GM21526 (cell line): ENCODE results near the gene OR2S2.
"Not testable (repeated sequence)": the region's sequence is repeated elsewhere in the genome, so short reads cannot be mapped to it uniquely, and the experiment has no call there.

Experiments
- ATAC-seq: cut with Tn5 transposase; IDR thresholded peaks from one replicate; pipeline ENCODE4 v1.9.1; 2021; ENCODE audit warnings: moderate library complexity; ENCODE audit not compliant: unreplicated experiment, low FRiP score

Gene OR2S2

GRCh38 chr9:35935261-35935660 lies 22.7 kb downstream of the OR2S2 start:
- ATAC-seq, result no peak

- ATAC-seq, result not testable (repeated sequence)
Observed at GRCh38 chr9:35934069-35934468, 23.9 kb downstream of the OR2S2 start.

- ATAC-seq, result no peak
Observed at GRCh38 chr9:35933550-35934067, 24.3 kb downstream of the OR2S2 start.

- ATAC-seq, result no peak
Observed at GRCh38 chr9:35932735-35933134, 25.2 kb downstream of the OR2S2 start.

GRCh38 chr9:35930989-35931388 lies 27.0 kb downstream of the OR2S2 start:
- no peak for ATAC-seq

GRCh38 chr9:35930521-35930920 lies 27.4 kb downstream of the OR2S2 start:
- no peak for ATAC-seq

GRCh38 chr9:35929453-35929718 lies 28.6 kb downstream of the OR2S2 start:
- no peak for ATAC-seq

- ATAC-seq, result no peak
Observed at GRCh38 chr9:35928591-35929452, 29.1 kb downstream of the OR2S2 start.

- ATAC-seq, result no peak
Observed at GRCh38 chr9:35923927-35924763, 33.8 kb downstream of the OR2S2 start.

- no peak for ATAC-seq
Observed at GRCh38 chr9:35923598-35923926, 34.4 kb downstream of the OR2S2 start.

GRCh38 chr9:35920051-35920620 lies 37.8 kb downstream of the OR2S2 start:
- no peak for ATAC-seq

- no peak for ATAC-seq
Observed at GRCh38 chr9:35919212-35920008, 38.5 kb downstream of the OR2S2 start.

GRCh38 chr9:35918780-35919179 lies 39.2 kb downstream of the OR2S2 start:
- no peak for ATAC-seq

- no peak for ATAC-seq
Observed at GRCh38 chr9:35917261-35917660, 40.7 kb downstream of the OR2S2 start.

GRCh38 chr9:35915681-35916294 lies 42.2 kb downstream of the OR2S2 start:
- no peak for ATAC-seq

- no peak for ATAC-seq
Observed at GRCh38 chr9:35914301-35914807, 43.6 kb downstream of the OR2S2 start.

GRCh38 chr9:35913429-35913828 lies 44.5 kb downstream of the OR2S2 start:
- not testable (repeated sequence) for ATAC-seq

GRCh38 chr9:35912791-35913400 lies 45.1 kb downstream of the OR2S2 start:
- no peak for ATAC-seq

- ATAC-seq, result no peak
Observed at GRCh38 chr9:35911690-35912089, 46.3 kb downstream of the OR2S2 start.
